ENCODE results near the gene FOXN4.

FOXN4 gene

DNA sequence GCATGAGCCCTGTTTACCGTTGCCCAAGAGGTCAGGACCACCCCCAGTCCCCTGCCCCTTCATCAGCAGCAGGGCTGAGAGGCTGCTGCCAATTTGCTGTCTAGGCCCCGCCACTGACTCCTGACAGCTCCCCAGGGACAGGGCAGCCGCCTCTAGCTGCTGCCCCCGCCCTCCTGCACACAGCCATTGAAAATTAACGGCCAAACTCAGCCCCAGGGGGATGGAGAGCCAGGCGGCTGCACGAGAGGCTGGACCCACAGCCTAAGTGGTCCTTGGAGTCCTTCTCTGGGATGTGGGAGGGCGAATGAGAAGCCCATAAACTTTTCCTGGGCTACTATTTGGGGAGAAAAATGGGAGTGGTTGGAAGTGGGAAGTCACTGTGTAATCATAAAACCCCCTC lies 4.6 kb downstream of the FOXN4 start:
- no peak for DNase-seq

GRCh38 chr12:109302770-109303169 lies 6.3 kb downstream of the FOXN4 start:
- no peak for DNase-seq

- no peak for DNase-seq
These were observed 6.7 kb downstream of the FOXN4 start for GRCh38 chr12:109302358-109302757.

DNA sequence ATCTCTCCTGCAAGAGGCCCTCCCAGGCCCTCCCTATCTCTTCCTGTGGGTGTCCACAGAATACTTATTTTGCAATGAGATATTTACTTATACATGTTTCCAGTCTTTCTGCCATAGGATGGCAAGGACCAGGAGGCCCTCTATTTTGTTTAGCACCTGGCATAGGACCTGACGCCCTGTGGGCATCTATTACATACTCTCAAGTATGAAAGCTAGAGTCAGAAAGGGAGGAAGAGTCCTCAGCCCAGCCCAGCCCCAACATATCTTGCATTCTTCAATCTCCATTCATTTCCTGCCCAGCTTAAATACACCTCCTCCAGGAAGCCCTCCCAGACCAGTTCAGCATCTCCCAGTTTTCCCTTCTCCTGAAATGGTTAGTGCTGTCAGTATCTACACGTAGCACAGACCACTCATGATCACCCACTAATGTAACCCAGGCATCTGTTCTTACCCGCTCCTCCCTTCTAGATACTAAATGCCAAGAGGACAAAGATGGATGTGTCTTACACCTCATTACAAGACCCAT lies 7.4 kb downstream of the FOXN4 start:
- no peak for DNase-seq

- DNase-seq: no peak
These were observed 9.2 kb downstream of the FOXN4 start for GRCh38 chr12:109299849-109300248.

- no peak for DNase-seq
These were observed 12.7 kb downstream of the FOXN4 start for GRCh38 chr12:109296431-109296830.

GRCh38 chr12:109295764-109296425 lies 13.2 kb downstream of the FOXN4 start:
- no peak for DNase-seq

DNA sequence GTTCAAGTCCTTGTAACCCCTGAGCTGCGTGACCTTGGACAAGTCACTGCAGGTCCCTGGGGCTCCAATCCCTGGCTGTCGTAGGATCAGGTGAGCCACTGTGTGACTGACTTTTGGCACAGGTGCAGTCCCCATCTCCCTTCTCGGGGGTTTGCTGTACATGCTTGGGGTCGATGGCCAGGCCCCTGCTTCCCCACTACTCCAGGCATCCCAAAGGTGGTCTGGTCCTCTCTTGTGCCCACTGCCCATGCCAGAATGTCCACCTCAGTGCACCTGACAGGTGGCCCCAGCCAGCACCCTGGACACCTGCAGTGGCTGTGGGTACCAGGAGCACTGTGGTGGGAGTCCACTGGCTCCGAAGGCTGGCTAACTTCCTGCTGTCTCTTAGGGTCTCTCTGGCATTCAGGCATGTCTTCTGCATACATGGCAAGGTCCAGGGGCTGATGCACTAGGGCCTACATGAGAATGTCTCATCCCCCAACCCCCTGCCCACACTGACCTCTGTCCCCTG lies 14.7 kb downstream of the FOXN4 start:
- no peak for DNase-seq

- no peak for DNase-seq
These were observed 16.0 kb downstream of the FOXN4 start for GRCh38 chr12:109293106-109293505.

GRCh38 chr12:109292342-109292711 lies 16.8 kb downstream of the FOXN4 start:
- no peak for DNase-seq

DNA sequence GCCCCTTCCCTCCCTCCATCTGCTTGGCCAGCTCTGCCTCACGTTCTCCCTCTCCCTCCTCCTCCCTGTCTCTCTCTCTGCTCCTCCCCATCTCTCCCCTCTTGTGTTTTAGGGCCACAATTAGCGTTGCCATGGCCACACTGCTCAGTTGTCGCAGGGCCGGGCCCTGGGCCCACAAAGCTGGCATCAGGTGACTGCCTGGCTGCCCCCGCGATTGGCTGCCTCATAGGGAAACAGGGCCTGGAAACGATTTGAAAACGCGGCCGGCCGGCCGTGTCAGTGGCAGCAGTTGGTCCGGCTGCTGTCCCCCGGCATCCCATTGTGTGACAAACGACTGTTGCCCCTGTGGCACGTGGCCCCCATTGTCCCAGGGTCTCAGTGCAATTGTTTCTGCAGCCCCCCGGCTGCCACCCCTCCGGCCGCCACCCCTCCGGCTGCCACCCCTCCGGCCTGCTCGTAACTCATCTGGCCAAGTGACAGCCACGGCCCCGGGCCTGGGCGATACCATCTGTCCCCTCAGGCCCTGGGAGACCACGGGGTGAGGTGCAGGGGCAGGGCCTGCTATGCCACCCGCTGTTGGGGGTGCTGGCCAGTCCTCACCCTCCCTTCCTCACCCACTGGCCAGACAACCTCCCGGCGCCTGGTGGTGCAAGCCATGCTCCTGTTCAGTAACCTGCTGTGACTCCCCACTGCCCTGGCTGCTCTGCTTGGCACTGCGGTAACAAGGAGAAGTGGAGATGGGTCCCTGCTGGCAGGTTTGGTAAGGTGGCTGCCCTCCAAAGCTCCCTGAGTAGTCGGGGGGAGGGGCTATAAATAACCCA lies 17.4 kb downstream of the FOXN4 start:
- peak in 1 of 2 experiments; percentile 21 for DNase-seq

DNA sequence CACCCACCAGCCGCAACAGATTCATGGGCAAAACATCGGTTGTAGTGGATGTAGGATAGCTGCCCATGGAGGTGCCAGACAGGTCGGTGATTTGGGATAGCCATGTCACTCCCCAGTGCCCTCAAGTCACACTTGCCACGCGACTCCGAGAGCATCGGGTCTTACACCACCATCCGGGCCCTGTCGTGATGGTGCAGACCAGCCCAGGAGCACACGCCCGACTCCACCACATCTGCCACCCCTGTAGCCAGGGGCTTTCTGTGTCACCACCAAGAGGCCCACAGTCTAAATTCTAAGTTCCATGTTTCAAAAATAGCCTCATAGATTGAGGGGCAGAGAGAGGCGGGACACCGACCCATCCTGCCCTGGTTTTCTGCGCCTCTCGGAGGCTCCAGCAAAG lies 18.0 kb downstream of the FOXN4 start:
- DNase-seq: no peak

DNA sequence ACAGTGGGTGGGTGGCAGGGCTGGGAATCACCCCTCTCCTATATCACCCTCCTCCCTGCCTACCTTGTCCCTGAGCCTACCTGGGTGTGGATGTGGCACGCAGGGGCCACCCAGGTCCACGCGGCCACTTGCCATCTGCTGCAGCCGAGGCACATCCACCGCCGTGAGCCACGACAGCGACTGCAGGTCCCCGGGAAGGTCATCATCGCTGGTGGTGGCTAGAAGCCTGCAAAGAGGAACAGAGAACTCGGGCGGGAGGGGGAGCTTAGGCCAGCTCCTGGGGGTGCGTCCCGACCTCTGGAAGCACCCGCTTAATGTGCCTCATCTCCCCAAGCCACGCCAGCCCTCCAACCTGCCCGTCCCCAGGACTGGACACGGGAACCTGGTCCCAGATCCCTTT lies 19.0 kb downstream of the FOXN4 start:
- no peak for DNase-seq

- DNase-seq: no peak
These were observed 19.5 kb downstream of the FOXN4 start for GRCh38 chr12:109289551-109289950.

DNA sequence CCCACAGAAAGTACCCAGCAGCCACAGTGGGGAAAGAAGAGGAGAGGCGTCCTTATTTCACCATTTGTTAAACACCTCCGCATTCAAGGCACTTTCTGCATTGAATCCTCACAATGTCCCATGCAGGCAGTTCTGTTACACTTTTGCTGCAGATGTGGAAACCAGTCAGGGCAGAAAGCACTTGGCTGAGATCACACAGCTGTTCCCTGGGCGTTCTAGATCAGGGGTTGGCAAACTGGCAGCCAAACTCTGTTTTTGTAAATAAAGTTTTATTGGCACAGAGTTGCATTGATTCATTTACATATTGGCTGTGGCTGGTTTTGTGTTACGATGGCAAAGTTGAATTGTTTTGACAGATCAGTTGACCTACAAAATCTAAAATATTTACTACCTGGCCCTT lies 20.1 kb downstream of the FOXN4 start:
- DNase-seq: no peak

GRCh38 chr12:109288571-109288970 lies 20.5 kb downstream of the FOXN4 start:
- no peak for DNase-seq

- DNase-seq: no peak
These were observed 21.1 kb downstream of the FOXN4 start for GRCh38 chr12:109287811-109288469.

DNA sequence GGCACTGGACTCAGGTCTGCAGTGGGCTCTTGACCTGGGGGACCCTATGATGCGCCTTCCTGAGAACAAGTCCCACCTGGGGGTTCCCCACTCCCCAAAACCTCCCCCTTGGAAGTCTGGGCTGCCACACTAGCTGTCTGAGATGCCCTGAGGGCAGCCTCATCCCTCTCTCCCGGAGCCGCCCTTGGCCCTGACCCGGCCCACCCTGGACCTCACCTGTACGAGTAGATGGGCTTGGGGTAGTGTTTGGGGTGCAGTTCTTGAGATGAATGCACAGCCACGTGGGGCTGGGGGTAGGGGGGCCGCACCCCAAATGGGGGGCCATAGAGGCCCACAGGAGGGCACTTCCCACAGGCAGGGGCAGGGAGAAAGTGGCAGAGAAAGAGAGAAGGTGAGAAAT lies 21.9 kb downstream of the FOXN4 start:
- no peak for DNase-seq

DNA sequence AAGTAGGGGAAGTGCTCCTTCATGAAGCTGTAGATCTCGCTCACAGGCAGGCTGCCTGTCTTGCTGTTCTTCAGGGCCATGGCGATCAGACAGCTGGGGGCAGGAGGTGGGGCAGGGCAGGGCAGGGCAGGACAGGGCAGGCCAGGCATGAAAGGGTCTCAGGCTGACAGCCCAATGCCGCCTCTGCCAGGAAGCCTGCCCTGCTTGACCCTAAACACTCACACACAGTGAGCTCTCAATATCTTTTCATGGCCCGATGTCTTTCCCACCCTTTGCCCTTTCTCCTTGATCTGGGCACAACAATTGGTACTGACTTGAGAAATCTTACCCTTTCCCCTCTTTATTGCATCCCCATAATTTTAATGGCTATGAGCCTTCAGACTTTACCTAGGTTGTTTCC lies 22.4 kb downstream of the FOXN4 start:
- no peak for DNase-seq

- DNase-seq: no peak
These were observed 22.8 kb downstream of the FOXN4 start for GRCh38 chr12:109286252-109286651.

GRCh38 chr12:109284392-109284791 lies 24.7 kb downstream of the FOXN4 start:
- no peak for DNase-seq

DNA sequence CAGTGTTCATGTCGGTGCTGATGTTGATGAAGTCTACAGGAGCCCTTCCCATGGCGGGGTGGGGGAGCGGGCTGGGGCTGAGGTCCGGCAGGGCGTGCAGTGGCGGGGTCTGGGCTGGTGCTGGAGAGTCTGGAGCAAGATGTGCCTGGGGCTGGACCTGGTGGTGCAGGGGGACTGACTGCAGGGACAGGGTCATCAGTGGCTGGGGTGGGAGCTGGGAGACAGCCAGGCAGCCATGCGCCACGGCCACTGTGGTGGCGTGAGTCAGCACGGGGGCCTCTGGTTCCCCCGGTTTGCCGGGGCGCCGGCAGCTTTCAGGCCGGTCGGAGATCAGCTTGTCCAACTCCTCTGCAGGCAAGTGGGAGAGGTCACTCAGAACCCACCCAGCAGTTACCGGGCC lies 27.6 kb downstream of the FOXN4 start:
- no peak for DNase-seq

- no peak for DNase-seq
These were observed 29.6 kb downstream of the FOXN4 start for GRCh38 chr12:109279525-109279924.

DNA sequence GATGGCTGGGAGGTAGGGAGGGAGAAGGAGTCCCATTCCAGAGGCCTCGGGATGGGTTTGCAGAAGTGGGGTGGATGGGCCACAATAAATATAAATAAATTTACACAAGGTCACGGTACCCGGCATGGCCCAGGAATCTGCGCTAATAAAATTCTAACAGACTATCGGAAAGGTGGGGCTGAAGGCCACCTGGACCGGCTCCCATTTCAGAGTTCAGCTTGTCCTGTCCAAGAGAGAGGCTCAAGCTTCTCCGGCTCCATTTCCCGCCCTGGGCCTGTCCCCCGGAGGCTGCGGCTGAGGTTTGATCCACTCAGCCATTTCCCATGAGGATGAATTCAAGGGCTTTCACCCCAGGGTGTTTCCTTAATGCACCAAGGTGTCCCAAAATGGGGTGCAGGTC lies 30.2 kb downstream of the FOXN4 start:
- DNase-seq: no peak
